ENCODE measurements around the gene TP53I11. TPM values are rescaled to one million over a fixed set of nuclear protein-coding genes. Genes with fewer than 3 reads are reported as not detected.

Gene TP53I11
- total RNA-seq, 1 donor from 2014 or later = 96.8 TPM

DNA sequence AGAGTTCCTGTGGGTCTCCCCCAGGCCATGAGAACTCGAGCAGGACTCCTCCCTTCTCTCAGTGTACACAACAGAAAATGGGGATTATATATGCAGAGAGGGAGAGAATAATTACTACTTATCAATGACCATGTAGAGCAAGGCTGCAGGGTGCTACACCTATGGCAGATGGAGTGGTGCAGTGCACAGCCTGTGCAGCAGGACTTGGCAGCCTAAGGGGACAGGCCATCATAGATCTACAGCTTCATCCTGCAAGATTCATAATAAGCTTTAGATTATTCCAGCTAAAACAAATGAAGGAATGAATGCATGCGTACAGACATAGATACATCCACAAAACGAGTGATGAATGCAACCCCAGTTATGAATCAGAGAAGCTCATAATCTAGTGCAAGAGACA lies 8.4 kb upstream of the TP53I11 start:
- no peak for DNase-seq (ENCODE audit: low read depth)
- Histone ChIP-seq H3K36me3 (ENCODE audit: insufficient read depth, low read length) (no peaks in the 10 kb centered on the region), H3K4me3 (ENCODE audit: insufficient read depth, low read depth, low read length) (no peak overlapping the region), H3K79me2 (ENCODE audit: insufficient read depth, low read length) (no peaks in the 10 kb centered on the region), H3K27ac (ENCODE audit: low read depth, low read length) (no peak overlapping the region), H3K4me2 (ENCODE audit: low read length) (no peak overlapping the region), H3K4me1 (ENCODE audit: insufficient read depth, low read length) (peaks cover 18% of the 10 kb centered on the region), H3K27me3 (ENCODE audit: insufficient read depth, low read length) (peaks cover 14% of the 10 kb centered on the region), H2AFZ (ENCODE audit: low read depth, low read length) (no peak overlapping the region), H4K20me1 (ENCODE audit: insufficient read depth, low read length) (no peaks in the 10 kb centered on the region), H3K9me3 (ENCODE audit: insufficient read depth, low read depth, low read length) (no peaks in the 10 kb centered on the region), H3K9ac (ENCODE audit: low read length) (no peak overlapping the region)
- H3K9me3 Mint-ChIP-seq (ENCODE audit: unreplicated experiment) = no peaks in the 10 kb centered on the region
- no peak overlapping the region for H3K4me3 Mint-ChIP-seq (ENCODE audit: unreplicated experiment)
- no peak for FAIRE-seq
- H3K36me3 Mint-ChIP-seq (ENCODE audit: low read depth, unreplicated experiment) = no peaks in the 10 kb centered on the region
- TF ChIP-seq, protein P1, sequence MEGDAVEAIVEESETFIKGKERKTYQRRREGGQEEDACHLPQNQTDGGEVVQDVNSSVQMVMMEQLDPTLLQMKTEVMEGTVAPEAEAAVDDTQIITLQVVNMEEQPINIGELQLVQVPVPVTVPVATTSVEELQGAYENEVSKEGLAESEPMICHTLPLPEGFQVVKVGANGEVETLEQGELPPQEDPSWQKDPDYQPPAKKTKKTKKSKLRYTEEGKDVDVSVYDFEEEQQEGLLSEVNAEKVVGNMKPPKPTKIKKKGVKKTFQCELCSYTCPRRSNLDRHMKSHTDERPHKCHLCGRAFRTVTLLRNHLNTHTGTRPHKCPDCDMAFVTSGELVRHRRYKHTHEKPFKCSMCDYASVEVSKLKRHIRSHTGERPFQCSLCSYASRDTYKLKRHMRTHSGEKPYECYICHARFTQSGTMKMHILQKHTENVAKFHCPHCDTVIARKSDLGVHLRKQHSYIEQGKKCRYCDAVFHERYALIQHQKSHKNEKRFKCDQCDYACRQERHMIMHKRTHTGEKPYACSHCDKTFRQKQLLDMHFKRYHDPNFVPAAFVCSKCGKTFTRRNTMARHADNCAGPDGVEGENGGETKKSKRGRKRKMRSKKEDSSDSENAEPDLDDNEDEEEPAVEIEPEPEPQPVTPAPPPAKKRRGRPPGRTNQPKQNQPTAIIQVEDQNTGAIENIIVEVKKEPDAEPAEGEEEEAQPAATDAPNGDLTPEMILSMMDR (IDR thresholded peaks at IDR 0.05; ENCODE audit: insufficient read depth, low read depth, low read length) = no peak
- TF ChIP-seq EZH2 (IDR thresholded peaks at IDR 0.05; ENCODE audit: insufficient read depth, low read length) = no peak
- peaks cover 18% of the 10 kb centered on the region for H3K4me1 Mint-ChIP-seq (ENCODE audit: low read depth, unreplicated experiment)
- no peak overlapping the region for H3K27ac Mint-ChIP-seq (ENCODE audit: unreplicated experiment)
- peaks cover 14% of the 10 kb centered on the region for H3K27me3 Mint-ChIP-seq (ENCODE audit: low read depth, unreplicated experiment)

DNA sequence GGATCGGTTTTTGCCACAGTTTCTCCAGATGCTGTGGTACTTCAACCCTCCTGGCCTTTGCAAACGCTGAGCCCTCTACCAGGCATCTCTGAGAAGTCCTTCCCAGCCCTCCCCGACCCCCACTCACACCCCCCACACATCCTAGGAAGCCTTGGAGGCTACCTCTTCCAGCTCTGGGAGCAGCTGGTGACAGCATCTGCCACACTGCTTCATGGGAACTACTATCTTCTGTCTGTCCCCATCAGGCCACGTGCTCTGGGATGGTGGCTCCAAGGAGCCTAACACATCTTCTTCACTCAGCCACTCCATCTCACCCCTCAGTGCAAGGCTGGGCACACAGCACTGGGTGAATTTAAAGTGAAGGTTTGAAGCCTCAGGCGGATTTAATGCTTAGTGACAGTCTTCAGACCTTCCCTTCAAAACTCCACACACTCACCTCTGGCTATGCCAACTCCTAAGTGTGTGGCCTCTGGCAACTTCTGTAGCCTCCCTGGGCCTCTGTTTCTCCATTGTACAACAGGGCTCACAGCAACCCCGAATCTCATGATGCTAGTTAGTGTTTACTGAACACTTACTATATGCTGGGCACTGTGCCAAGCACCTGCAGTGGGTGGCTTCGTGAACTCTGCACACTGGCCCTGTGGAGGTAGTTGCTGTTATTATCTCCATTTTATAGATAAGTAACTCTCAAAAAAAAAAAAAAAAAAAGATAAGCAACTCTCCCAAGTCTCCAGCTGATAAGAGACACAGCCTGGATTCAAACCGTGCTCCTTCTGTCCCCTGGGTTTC lies 7.3 kb upstream of the TP53I11 start:
- H3K27me3 ChIP-seq (ENCODE audit: insufficient read depth, low read length) = peaks cover 14% of the 10 kb centered on the region
- no peak overlapping the region for H3K27ac ChIP-seq (ENCODE audit: low read depth, low read length)
- no peaks in the 10 kb centered on the region for H3K79me2 ChIP-seq (ENCODE audit: insufficient read depth, low read length)
- no peak overlapping the region for H3K4me2 ChIP-seq (ENCODE audit: low read length)
- H2AFZ ChIP-seq (ENCODE audit: low read depth, low read length) = no peak overlapping the region
- TF ChIP-seq, protein P1 (IDR thresholded peaks at IDR 0.05; ENCODE audit: insufficient read depth, low read depth, low read length) = no peak
- TF ChIP-seq EZH2 (IDR thresholded peaks at IDR 0.05; ENCODE audit: insufficient read depth, low read length) = no peak
- DNase-seq (ENCODE audit: low read depth) = no peak
- Mint-ChIP-seq H3K4me3 (ENCODE audit: unreplicated experiment) (no peak overlapping the region), H3K4me1 (ENCODE audit: low read depth, unreplicated experiment) (peaks cover 22% of the 10 kb centered on the region), H3K27me3 (ENCODE audit: low read depth, unreplicated experiment) (peaks cover 13% of the 10 kb centered on the region), H3K36me3 (ENCODE audit: low read depth, unreplicated experiment) (no peaks in the 10 kb centered on the region), H3K9me3 (ENCODE audit: unreplicated experiment) (no peaks in the 10 kb centered on the region), H3K27ac (ENCODE audit: unreplicated experiment) (no peak overlapping the region)
- H3K9ac ChIP-seq (ENCODE audit: low read length) = no peak overlapping the region
- H3K9me3 ChIP-seq (ENCODE audit: insufficient read depth, low read depth, low read length) = no peaks in the 10 kb centered on the region
- H4K20me1 ChIP-seq (ENCODE audit: insufficient read depth, low read length) = no peaks in the 10 kb centered on the region
- H3K4me3 ChIP-seq (ENCODE audit: insufficient read depth, low read depth, low read length) = no peak overlapping the region
- no peak for FAIRE-seq
- peaks cover 18% of the 10 kb centered on the region for H3K4me1 ChIP-seq (ENCODE audit: insufficient read depth, low read length)
- no peaks in the 10 kb centered on the region for H3K36me3 ChIP-seq (ENCODE audit: insufficient read depth, low read length)

DNA sequence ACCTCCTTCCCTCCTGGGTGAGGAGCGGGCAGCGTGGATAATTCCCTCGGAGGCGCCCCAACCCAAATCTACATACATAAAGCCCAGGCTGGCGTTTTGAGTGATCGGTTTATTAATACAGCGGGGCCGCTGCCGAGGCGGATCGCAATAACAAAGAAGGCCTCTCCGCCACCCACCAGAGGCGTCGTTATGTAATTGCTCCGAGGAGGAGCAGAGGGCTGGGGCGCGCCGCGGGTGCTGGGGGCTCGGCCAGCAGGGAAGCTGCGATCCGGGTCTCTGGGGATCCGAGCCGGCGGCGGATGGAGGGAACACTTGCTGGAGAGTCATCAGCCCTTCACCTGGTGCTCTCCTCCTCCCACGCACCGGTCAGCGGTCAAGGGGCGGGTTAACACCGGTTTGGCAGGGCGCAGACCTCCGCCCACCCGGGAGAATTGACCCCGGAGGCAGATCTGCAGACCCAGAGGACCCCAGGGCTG lies 6.4 kb upstream of the TP53I11 start:
- Histone ChIP-seq H3K9me3 (ENCODE audit: insufficient read depth, low read depth, low read length) (no peaks in the 10 kb centered on the region), H3K79me2 (ENCODE audit: insufficient read depth, low read length) (no peaks in the 10 kb centered on the region), H3K36me3 (ENCODE audit: insufficient read depth, low read length) (no peaks in the 10 kb centered on the region), H3K4me2 (ENCODE audit: low read length) (peak overlapping the region; percentile 62), H3K4me3 (ENCODE audit: insufficient read depth, low read depth, low read length) (no peak overlapping the region), H2AFZ (ENCODE audit: low read depth, low read length) (peak overlapping the region; percentile 32), H3K27me3 (ENCODE audit: insufficient read depth, low read length) (peaks cover 14% of the 10 kb centered on the region), H3K9ac (ENCODE audit: low read length) (no peak overlapping the region), H3K4me1 (ENCODE audit: insufficient read depth, low read length) (peaks cover 18% of the 10 kb centered on the region), H3K27ac (ENCODE audit: low read depth, low read length) (no peak overlapping the region), H4K20me1 (ENCODE audit: insufficient read depth, low read length) (no peaks in the 10 kb centered on the region)
- Mint-ChIP-seq H3K4me1 (ENCODE audit: low read depth, unreplicated experiment) (peaks cover 22% of the 10 kb centered on the region), H3K9me3 (ENCODE audit: unreplicated experiment) (no peaks in the 10 kb centered on the region), H3K27me3 (ENCODE audit: low read depth, unreplicated experiment) (peaks cover 13% of the 10 kb centered on the region), H3K36me3 (ENCODE audit: low read depth, unreplicated experiment) (no peaks in the 10 kb centered on the region), H3K4me3 (ENCODE audit: unreplicated experiment) (no peak overlapping the region), H3K27ac (ENCODE audit: unreplicated experiment) (no peak overlapping the region)
- FAIRE-seq (no peak), DNase-seq (ENCODE audit: low read depth) (no peak)
- TF ChIP-seq, protein P1 (IDR thresholded peaks at IDR 0.05; ENCODE audit: insufficient read depth, low read depth, low read length) = no peak
- no peak for TF ChIP-seq EZH2 (IDR thresholded peaks at IDR 0.05; ENCODE audit: insufficient read depth, low read length)

All from astrocyte (in vitro differentiated cells and primary cell).